Activated naive CD8-positive, alpha-beta T cell treated with anti-CD3 and anti-CD28 coated beads, Interleukin-2, amount 50 U/mL, for 24 hours (primary cell): ENCODE results near the gene RPH3AL.
"Not testable (repeated sequence)": the region's sequence is repeated elsewhere in the genome, so short reads cannot be mapped to it uniquely, and the experiment has no call there.

ENCODE experiments used
- ATAC-seq: fragments of 150-1000 bp; cut with Tn5 transposase; one replicate; pipeline ENCODE4 v1.10.0; 2021
- DNase-seq: peaks from one replicate; pipeline ENCODE4 v3.0.0; 2021
- H3K27ac Mint-ChIP-seq: one replicate; pipeline ENCODE4 v1.8.0; 2021; ENCODE audit warnings: mild to moderate bottlenecking, mixed read lengths
- H3K27me3 Mint-ChIP-seq: one replicate; pipeline ENCODE4 v1.8.0; 2021; ENCODE audit warnings: mixed read lengths
- H3K36me3 Mint-ChIP-seq: one replicate; pipeline ENCODE4 v1.8.0; 2021; ENCODE audit warnings: low read depth, mixed read lengths
- H3K4me1 Mint-ChIP-seq: one replicate; pipeline ENCODE4 v1.8.0; 2021; ENCODE audit warnings: mixed read lengths
- H3K4me3 Mint-ChIP-seq: one replicate; pipeline ENCODE4 v1.8.0; 2021; ENCODE audit warnings: mild to moderate bottlenecking, moderate library complexity, mixed read lengths
- H3K9me3 Mint-ChIP-seq: one replicate; pipeline ENCODE4 v1.8.0; 2021; ENCODE audit warnings: mixed read lengths

The RPH3AL gene

GRCh38 chr17:273981-274832, 78.4 kb downstream of the RPH3AL start:
- no peaks in the 10 kb centered on the region for H3K36me3 Mint-ChIP-seq
- DNase-seq (no peak), ATAC-seq (no peak)
- H3K4me1 Mint-ChIP-seq, result no peaks in the 10 kb centered on the region
- H3K27ac Mint-ChIP-seq, result no peak overlapping the region
- no peaks in the 10 kb centered on the region for H3K9me3 Mint-ChIP-seq
- H3K27me3 Mint-ChIP-seq, result no peaks in the 10 kb centered on the region
- H3K4me3 Mint-ChIP-seq, result no peak overlapping the region

- H3K36me3 Mint-ChIP-seq, H3K4me3 Mint-ChIP-seq, H3K27ac Mint-ChIP-seq, DNase-seq, H3K4me1 Mint-ChIP-seq, ATAC-seq, H3K9me3 Mint-ChIP-seq, H3K27me3 Mint-ChIP-seq: not testable (repeated sequence)
Observed at GRCh38 chr17:272856-273255, 79.8 kb downstream of the RPH3AL start.

DNA sequence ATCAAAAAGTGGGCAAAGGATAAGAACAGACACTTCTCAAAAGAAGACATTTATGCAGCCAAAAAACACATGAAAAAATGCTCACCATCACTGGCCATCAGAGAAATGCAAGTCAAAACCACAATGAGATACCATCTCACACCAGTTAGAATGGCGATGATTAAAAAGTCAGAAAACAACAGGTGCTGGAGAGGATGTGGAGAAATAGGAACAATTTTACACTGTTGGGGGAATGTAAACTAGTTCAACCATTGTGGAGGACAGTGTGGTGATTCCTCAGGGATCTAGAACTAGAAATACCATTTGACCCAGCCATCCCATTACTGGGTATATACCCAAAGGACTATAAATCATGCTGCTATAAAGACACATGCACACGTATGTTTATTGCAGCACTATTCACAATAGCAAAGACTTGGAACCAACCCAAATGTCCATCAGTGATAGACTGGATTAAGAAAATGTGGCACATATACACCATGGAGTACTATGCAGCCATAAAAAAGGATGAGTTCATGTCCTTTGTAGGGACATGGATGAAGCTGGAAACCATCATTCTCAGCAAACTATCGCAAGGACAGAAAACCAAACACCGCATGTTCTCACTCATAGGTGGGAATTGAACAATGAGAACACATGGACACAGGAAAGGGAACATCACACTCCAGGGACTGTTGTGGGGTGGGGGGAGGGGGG, 80.5 kb downstream of the RPH3AL start:
- not testable (repeated sequence) for H3K4me1 Mint-ChIP-seq, H3K36me3 Mint-ChIP-seq, H3K27ac Mint-ChIP-seq, ATAC-seq, H3K4me3 Mint-ChIP-seq, DNase-seq, H3K9me3 Mint-ChIP-seq, H3K27me3 Mint-ChIP-seq

DNA sequence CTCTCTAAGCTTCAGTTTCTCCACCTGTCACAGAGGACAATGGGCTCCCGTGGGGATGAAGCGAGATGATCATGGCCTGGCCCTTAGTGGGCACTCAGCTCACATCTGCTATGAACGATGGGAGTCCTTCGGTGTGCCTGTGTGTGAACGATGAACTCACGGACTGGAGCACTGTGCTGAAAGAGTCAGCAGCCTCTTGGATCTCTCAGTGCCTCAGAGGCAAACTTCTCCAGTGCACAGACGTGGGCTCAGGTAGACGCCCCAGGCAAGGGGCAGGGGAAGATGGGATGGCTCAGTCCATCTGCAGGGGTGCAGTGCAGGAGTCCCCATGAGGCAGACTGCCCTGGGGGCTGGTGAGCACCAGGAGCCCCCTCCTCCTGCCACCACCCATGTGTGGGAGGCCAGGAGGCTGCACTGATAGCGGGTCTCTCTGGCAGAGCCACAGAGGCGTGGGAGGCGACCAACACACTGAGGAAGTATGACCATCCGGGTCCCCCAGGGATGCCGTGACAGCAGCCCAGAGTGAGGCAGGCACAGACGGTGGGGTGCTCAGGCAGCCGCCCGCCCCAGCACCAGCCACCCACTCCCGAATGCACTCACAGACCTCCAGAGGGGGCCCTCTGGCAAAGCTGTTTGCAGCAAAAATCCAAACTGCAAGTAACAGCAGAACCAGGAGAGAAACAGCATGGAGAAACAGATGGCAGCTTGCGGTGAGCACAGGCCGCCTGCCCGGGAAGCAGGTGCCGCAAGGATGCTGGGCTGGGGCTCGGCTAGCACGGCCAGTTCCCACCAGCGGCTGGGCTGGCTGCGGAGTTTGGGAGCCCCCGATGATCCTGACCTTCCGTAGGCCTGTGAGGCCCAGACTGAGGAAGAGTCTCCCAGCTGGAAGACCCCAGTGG, 82.7 kb downstream of the RPH3AL start:
- H3K4me1 Mint-ChIP-seq, result no peaks in the 10 kb centered on the region
- H3K9me3 Mint-ChIP-seq, result no peaks in the 10 kb centered on the region
- no peak overlapping the region for H3K27ac Mint-ChIP-seq
- no peak for DNase-seq
- H3K4me3 Mint-ChIP-seq, result no peak overlapping the region
- no peaks in the 10 kb centered on the region for H3K36me3 Mint-ChIP-seq
- no peaks in the 10 kb centered on the region for H3K27me3 Mint-ChIP-seq
- no peak for ATAC-seq

- DNase-seq (no peak), ATAC-seq (no peak)
- Mint-ChIP-seq H3K36me3 (peaks cover 5% of the 10 kb centered on the region), H3K4me1 (no peaks in the 10 kb centered on the region), H3K27me3 (no peaks in the 10 kb centered on the region), H3K27ac (no peak overlapping the region), H3K9me3 (no peaks in the 10 kb centered on the region), H3K4me3 (no peak overlapping the region)
Observed at GRCh38 chr17:266701-267667, 85.6 kb downstream of the RPH3AL start.

GRCh38 chr17:266219-266618, 86.4 kb downstream of the RPH3AL start:
- peaks cover 5% of the 10 kb centered on the region for H3K36me3 Mint-ChIP-seq
- no peaks in the 10 kb centered on the region for H3K27me3 Mint-ChIP-seq
- DNase-seq (no peak), ATAC-seq (no peak)
- no peak overlapping the region for H3K4me3 Mint-ChIP-seq
- no peaks in the 10 kb centered on the region for H3K9me3 Mint-ChIP-seq
- no peak overlapping the region for H3K27ac Mint-ChIP-seq
- no peaks in the 10 kb centered on the region for H3K4me1 Mint-ChIP-seq

DNA sequence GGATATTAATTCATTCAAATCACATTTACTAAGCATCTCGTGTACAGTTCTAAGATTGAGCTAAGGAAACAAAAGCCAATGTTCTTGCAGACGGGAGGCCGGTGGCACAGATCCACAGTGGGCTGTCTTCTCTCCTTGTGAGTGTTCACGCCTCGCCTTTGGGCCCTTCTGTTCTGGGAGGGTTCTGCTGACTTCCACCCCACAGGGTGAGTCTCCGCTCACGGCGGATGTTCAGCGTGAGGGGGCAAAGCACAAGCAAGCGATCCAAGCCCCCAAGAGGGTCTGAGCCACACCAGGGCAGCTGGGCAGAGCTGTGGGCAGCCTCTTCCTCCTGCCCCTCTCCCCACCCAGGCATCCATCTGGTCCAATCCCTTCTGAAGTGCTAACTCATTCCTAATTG, 86.9 kb downstream of the RPH3AL start:
- H3K4me1 Mint-ChIP-seq, result no peaks in the 10 kb centered on the region
- ATAC-seq, result no peak
- H3K27ac Mint-ChIP-seq, result no peak overlapping the region
- no peak overlapping the region for H3K4me3 Mint-ChIP-seq
- no peaks in the 10 kb centered on the region for H3K27me3 Mint-ChIP-seq
- DNase-seq, result no peak
- no peaks in the 10 kb centered on the region for H3K9me3 Mint-ChIP-seq
- peaks cover 5% of the 10 kb centered on the region for H3K36me3 Mint-ChIP-seq

DNA sequence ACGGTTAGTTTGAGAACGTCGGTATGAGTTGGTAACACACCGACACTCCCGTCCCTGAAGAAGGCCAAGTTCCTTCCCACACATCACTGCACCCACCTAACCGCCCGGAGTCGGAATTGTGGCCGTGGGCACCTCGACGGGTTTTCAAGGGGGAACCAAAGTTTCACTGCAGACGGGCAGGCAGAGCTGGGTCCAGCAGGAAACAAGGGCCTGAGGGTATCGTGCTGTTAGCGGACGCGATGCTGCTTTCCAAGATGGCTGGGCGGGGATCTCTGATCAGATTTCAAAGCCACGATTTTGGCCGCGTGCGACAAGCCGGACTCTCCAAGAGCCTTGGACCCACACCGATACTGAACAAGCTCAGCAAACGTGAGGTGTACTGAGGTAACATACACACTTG, 88.8 kb downstream of the RPH3AL start:
- no peaks in the 10 kb centered on the region for H3K9me3 Mint-ChIP-seq

GRCh38 chr17:263271-263670, 89.3 kb downstream of the RPH3AL start:
- Mint-ChIP-seq H3K4me3 (no peak overlapping the region), H3K27me3 (no peaks in the 10 kb centered on the region)

More for the DNA sequence above, 88.8 kb downstream of the RPH3AL start:
- ATAC-seq, result no peak
- H3K4me3 Mint-ChIP-seq, result no peak overlapping the region
- DNase-seq, result no peak
- peaks cover 5% of the 10 kb centered on the region for H3K36me3 Mint-ChIP-seq
- no peaks in the 10 kb centered on the region for H3K4me1 Mint-ChIP-seq
- H3K27me3 Mint-ChIP-seq, result no peaks in the 10 kb centered on the region
- H3K27ac Mint-ChIP-seq, result no peak overlapping the region

DNA sequence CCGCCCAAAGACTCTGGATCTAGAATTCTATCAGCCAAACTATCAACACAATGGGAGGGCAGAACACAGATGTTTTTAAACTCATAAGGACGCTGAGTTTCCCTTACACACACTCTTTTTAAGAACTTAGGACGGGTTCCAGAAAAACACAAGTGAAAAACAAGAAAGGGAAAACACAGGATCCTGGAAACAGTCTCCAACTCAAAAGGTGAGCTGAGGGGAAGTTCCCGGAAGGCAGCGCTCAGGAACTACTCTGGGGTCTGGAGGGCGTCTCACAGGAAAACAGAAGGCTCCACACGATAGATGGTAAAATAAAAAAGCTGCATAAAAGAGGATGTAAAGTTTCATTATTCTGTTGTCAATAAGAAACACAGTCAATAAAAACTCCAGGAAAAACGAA, 91.0 kb downstream of the RPH3AL start:
- Mint-ChIP-seq H3K36me3 (peaks cover 5% of the 10 kb centered on the region), H3K9me3 (no peaks in the 10 kb centered on the region), H3K27me3 (no peaks in the 10 kb centered on the region), H3K27ac (no peak overlapping the region), H3K4me1 (no peaks in the 10 kb centered on the region), H3K4me3 (no peak overlapping the region)
- ATAC-seq, result no peak
- DNase-seq, result no peak

More at GRCh38 chr17:263271-263670, 89.3 kb downstream of the RPH3AL start:
- peaks cover 5% of the 10 kb centered on the region for H3K36me3 Mint-ChIP-seq
- ATAC-seq (no peak), DNase-seq (no peak)
- H3K27ac Mint-ChIP-seq, result no peak overlapping the region
- H3K4me1 Mint-ChIP-seq, result no peaks in the 10 kb centered on the region
- H3K9me3 Mint-ChIP-seq, result no peaks in the 10 kb centered on the region

DNA sequence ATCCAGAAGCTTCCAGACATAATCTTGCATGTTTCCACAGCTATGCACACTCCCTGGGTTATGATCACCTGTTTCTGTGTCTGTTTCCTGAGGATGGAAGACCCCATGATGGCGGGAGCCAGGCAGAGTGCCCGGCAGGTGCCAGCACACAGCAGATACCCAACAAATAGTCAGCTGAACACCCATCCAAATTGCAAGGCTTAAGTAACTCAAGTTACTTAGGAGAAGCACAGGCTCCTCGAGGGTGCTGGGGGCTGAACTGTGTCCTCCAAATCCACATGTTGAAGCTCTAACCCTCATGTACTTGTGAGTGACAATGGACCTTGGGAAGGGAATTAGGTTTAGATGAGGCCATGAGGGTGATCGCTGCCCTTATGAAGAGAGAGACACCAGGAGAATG, 91.7 kb downstream of the RPH3AL start:
- peaks cover 5% of the 10 kb centered on the region for H3K36me3 Mint-ChIP-seq
- no peaks in the 10 kb centered on the region for H3K4me1 Mint-ChIP-seq
- H3K9me3 Mint-ChIP-seq, result no peaks in the 10 kb centered on the region
- ATAC-seq (no peak), DNase-seq (no peak)
- H3K27me3 Mint-ChIP-seq, result no peaks in the 10 kb centered on the region
- H3K4me3 Mint-ChIP-seq, result no peak overlapping the region
- no peak overlapping the region for H3K27ac Mint-ChIP-seq

DNA sequence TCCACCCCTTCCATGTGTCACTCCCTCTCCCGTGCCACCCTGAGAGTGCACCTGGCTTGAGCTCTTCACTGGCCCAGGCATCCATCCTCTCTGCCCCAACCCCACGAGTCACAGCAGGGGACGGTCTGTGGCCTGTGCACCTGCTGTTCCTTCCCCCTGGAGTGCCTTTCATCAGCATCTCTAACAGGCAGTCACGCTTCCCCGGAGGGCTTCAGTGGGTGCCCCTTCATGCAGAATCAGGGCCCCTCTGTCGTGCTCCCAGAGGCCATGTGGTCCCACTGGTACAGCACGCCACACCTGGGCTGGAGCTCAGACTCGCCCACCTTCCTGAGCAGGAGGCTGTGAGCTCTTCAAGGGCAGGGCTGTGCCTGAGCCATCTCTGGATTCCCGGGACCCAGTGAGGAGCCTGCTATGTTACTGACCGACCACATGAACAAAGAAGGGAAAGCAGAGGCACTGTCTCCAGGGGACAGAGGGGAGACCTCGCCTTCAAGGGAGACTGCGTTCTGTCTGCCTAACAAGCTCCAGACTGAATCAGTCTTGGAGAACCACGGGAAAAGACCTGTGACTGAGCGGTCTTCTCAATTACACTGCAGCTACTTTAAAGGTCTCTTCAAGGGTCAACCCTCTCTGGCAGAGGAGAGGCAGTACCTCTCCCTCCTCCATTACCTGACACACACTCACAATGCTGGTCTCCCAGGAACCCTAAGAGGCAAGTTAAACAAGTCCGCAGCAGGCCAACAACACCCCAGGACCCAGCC, 92.4 kb downstream of the RPH3AL start:
- ATAC-seq (no peak), DNase-seq (no peak)
- no peaks in the 10 kb centered on the region for H3K27me3 Mint-ChIP-seq
- H3K9me3 Mint-ChIP-seq, result no peaks in the 10 kb centered on the region
- no peak overlapping the region for H3K27ac Mint-ChIP-seq
- no peak overlapping the region for H3K4me3 Mint-ChIP-seq
- H3K4me1 Mint-ChIP-seq, result no peaks in the 10 kb centered on the region
- H3K36me3 Mint-ChIP-seq, result peaks cover 5% of the 10 kb centered on the region

DNA sequence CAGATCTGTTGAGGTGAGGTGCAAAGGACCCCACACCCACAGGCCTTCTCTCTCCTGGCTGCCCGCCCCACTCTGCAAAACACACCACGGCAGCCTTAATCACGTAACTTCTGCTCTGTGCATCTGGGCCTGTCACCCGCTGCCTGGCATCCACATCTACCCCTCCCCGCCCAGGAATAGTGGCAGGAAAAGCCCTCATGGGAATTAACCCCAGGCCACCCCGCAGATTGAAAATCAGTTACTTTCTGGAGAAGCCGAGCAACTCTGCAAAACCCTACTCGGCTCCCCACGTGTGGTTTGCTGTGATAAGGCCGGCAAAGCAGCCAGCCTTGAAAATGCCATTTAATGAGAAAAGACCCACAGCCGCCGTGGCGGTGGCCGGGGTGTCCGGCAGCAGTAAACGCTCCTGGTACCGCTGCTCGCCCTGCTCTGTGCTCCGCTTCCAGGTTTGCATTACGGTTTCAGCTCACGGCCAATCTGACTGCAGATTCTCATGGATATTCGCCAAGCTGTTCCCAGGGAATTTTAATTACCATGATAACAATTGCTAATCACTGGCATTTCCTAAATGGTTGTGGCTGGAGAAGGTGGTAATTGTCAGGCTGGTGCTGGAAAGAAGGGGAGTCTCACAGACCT, 93.1 kb downstream of the RPH3AL start:
- no peak overlapping the region for H3K4me3 Mint-ChIP-seq
- H3K9me3 Mint-ChIP-seq, result no peaks in the 10 kb centered on the region
- ATAC-seq, result no peak
- no peak for DNase-seq
- H3K36me3 Mint-ChIP-seq, result peaks cover 5% of the 10 kb centered on the region
- no peak overlapping the region for H3K27ac Mint-ChIP-seq
- no peaks in the 10 kb centered on the region for H3K4me1 Mint-ChIP-seq
- H3K27me3 Mint-ChIP-seq, result no peaks in the 10 kb centered on the region
